HepG2 (cell line): ENCODE results near the gene MAGI1. TPM values are rescaled to one million over a fixed set of nuclear protein-coding genes. Genes with fewer than 3 reads are reported as not detected.

Experiments
- ATAC-seq: fragments of 200-7000 bp; cut with Tn5 transposase; 3 replicates; pipeline ENCODE4 v1.9.1; 2020; ENCODE audit warnings: mild to moderate bottlenecking, moderate library complexity
- BruUV-seq: library from RNA; stranded (reverse); fragments of 400-500 nt; replicated peaks from 2 replicates; lab custom pipeline; 2021; lab: Mats Ljungman, UMichigan
- CTCF ChIA-PET: fragments of 300-600 bp; formaldehyde crosslinking; extraction: SDS; loops from one replicate; lab custom pipeline; 2021; ENCODE audit warnings: low total read pairs, inconsistent platforms, low intra/inter-chr PET ratio; lab: Yijun Ruan, JAX
- POLR2A ChIA-PET: fragments of 350-600 bp; sonication (Branson Sonifier 250); formaldehyde crosslinking; loops from one replicate; lab custom pipeline; 2020; ENCODE audit warnings: antibody characterized with exemption, inconsistent platforms; lab: Yijun Ruan, JAX
- DNase-seq: peaks from one replicate; pipeline ENCODE4 v3.0.0-alpha.2; 2015; ENCODE audit warnings: low spot score
- FAIRE-seq: peaks from 3 replicates; lab custom pipeline; 2011; peaks lifted over from hg19 to GRCh38; lab: Jason Lieb, UNC
- H2AFZ ChIP-seq: one replicate; pipeline ENCODE4 v1.6.1; 2011; ENCODE audit warnings: low read length, inconsistent platforms
- H3K27ac ChIP-seq: fragments of 300-600 bp; 3 replicates; pipeline ENCODE4 v1.8.0; 2011; ENCODE audit warnings: mixed run types, mild to moderate bottlenecking, mixed read lengths, low read length, inconsistent platforms; ENCODE audit not compliant: insufficient read depth; ENCODE audit errors: extremely low read length
- H3K27me3 ChIP-seq, 2 experiments: fragments of 200-600 bp in 1 of 2; 2 replicates in 1 of 2; 3 replicates in 1 of 2; pipeline versions ENCODE4 v1.6.0 to v1.8.0; 2011; ENCODE audit warnings: low read length in 2 of 2, mild to moderate bottlenecking in 2 of 2, moderate library complexity in 2 of 2, inconsistent platforms in 1 of 2; ENCODE audit not compliant: insufficient read depth in 2 of 2, control insufficient read depth in 1 of 2
- H3K36me3 ChIP-seq, 2 experiments: fragments of 200-600 bp in 1 of 2; replicated peaks in 1 of 2; 2 replicates in 1 of 2; 3 replicates in 1 of 2; pipeline versions ENCODE4 v1.5.1 to v1.8.0; 2011; ENCODE audit warnings: low read length in 2 of 2, inconsistent platforms in 1 of 2; ENCODE audit not compliant: insufficient read depth in 2 of 2, control insufficient read depth in 1 of 2
- H3K4me1 ChIP-seq: 2 replicates; pipeline ENCODE4 v1.5.1; 2012; ENCODE audit warnings: low read length, inconsistent platforms; ENCODE audit not compliant: insufficient read depth
- H3K4me2 ChIP-seq: 2 replicates; pipeline ENCODE4 v1.6.0; 2011; ENCODE audit warnings: low read depth, low read length, inconsistent platforms
- H3K4me3 ChIP-seq, 3 experiments: fragments of 200-600 bp in 1 of 3; sonication (generic), shearing (Covaris generic) in 1 of 3; replicated peaks in 1 of 3; 2 replicates each; pipeline ENCODE4 v1.5.1; 2011 to 2016; ENCODE audit warnings: low read length in 3 of 3, inconsistent platforms in 2 of 3, low read depth in 2 of 3, mild to moderate bottlenecking in 2 of 3, control low read depth in 1 of 3, mixed read lengths in 1 of 3; ENCODE audit not compliant: insufficient read depth in 1 of 3
- H3K79me2 ChIP-seq: one replicate; pipeline ENCODE4 v1.6.1; 2011; ENCODE audit warnings: low read length, inconsistent platforms; ENCODE audit not compliant: insufficient read depth
- H3K9ac ChIP-seq: 2 replicates; pipeline ENCODE4 v1.6.0; 2011; ENCODE audit warnings: mild to moderate bottlenecking, low read depth, low read length, inconsistent platforms; ENCODE audit not compliant: insufficient read depth
- H3K9me3 ChIP-seq: 2 replicates; pipeline ENCODE4 v1.5.1; 2012; ENCODE audit warnings: mild to moderate bottlenecking, low read length
- H4K20me1 ChIP-seq: 2 replicates; pipeline ENCODE4 v1.6.0; 2011; ENCODE audit warnings: inconsistent platforms, mild to moderate bottlenecking, low read length, moderate library complexity; ENCODE audit not compliant: insufficient read depth
- ATRX ChIP-seq: sonication (generic); formaldehyde crosslinking; IDR thresholded peaks from 2 replicates; pipeline ENCODE4 v1.4.0; 2020; ENCODE audit warnings: missing genetic modification reagents, borderline replicate concordance
- EZH2 ChIP-seq: conservative IDR thresholded peaks from 2 replicates; pipeline ENCODE4 v1.6.1; 2012; ENCODE audit warnings: mild to moderate bottlenecking, low read depth, low read length, moderate library complexity
- HNF4G ChIP-seq, 2 experiments: sonication (generic) in 1 of 2; formaldehyde crosslinking in 1 of 2; IDR thresholded peaks; 2 replicates each; pipeline versions ENCODE4 v1.4.0 to v1.6.1; 2011 to 2020; ENCODE audit warnings: borderline replicate concordance in 2 of 2, low read depth in 2 of 2, mild to moderate bottlenecking in 2 of 2, low read length in 1 of 2, missing genetic modification reagents in 1 of 2, moderate library complexity in 1 of 2
- KLF13 ChIP-seq: sonication (generic); formaldehyde crosslinking; IDR thresholded peaks from 2 replicates; pipeline ENCODE4 v1.4.0; 2020; ENCODE audit warnings: mild to moderate bottlenecking, missing genetic modification reagents
- MTA1 ChIP-seq: sonication (generic); formaldehyde crosslinking; IDR thresholded peaks from 2 replicates; pipeline ENCODE4 v1.4.0; 2020; ENCODE audit warnings: missing genetic modification reagents, mild to moderate bottlenecking, borderline replicate concordance
- MXD4 ChIP-seq: IDR thresholded peaks from 2 replicates; pipeline ENCODE4 v1.6.1; 2016; ENCODE audit warnings: mild to moderate bottlenecking, missing biosample characterization, missing genetic modification reagents
- SRSF1 ChIP-seq: fragments of 200-400 bp; formaldehyde crosslinking; optimal IDR thresholded peaks from 2 replicates; pipeline ENCODE3; 2017; ENCODE audit warnings: mild to moderate bottlenecking, low read depth, low read length, moderate library complexity
- STAG1 ChIP-seq: sonication (generic); formaldehyde crosslinking; IDR thresholded peaks from 2 replicates; pipeline ENCODE4 v1.4.0; 2020; ENCODE audit warnings: missing genetic modification reagents
- ZBTB42 ChIP-seq: sonication (generic); formaldehyde crosslinking; IDR thresholded peaks from 2 replicates; pipeline ENCODE4 v1.5.0; 2020; ENCODE audit warnings: mild to moderate bottlenecking, missing genetic modification reagents
- ZBTB8A ChIP-seq: sonication (generic); formaldehyde crosslinking; IDR thresholded peaks from 2 replicates; pipeline ENCODE4 v1.4.0; 2020; ENCODE audit warnings: mild to moderate bottlenecking, low read depth, missing genetic modification reagents, borderline replicate concordance
- ZNF570 ChIP-seq: sonication (generic); formaldehyde crosslinking; IDR thresholded peaks from 2 replicates; pipeline ENCODE4 v1.4.0; 2020; ENCODE audit warnings: mild to moderate bottlenecking, missing genetic modification reagents, borderline replicate concordance
- WGBS: methylation state at CpG from one replicate; pipeline ENCODE4 v1.1.6; 2017; ENCODE audit warnings: low lambda C conversion rate; 5-methylcytosine and 5-hydroxymethylcytosine counted together
- in situ Hi-C: cut with HindIII; loops from 2 replicates; pipeline ENCODE4 v1.10.0; 2017; ENCODE audit warnings: low pct_unique_long_range_greater_than_20kb; ENCODE audit not compliant: extremely low pct_ligation_motif_present
- intact Hi-C: fragments of 100-400 bp; cut with micrococcal nuclease; formaldehyde crosslinking; loops from one replicate; pipeline ENCODE4 v1.10.0; 2022; ENCODE audit not compliant: unreplicated experiment
- polyA plus RNA-seq, 8 experiments: library from polyadenylated mRNA; depleted of rRNA in 3 of 8; stranded (reverse) in 7 of 8; unstranded in 1 of 8; fragments of >200 nt; fragmentation: Illumina TruSeq in 4 of 8; extraction: Trizol in 4 of 8; gene quantifications; 2 replicates each; pipeline versions ENCODE4 v1.2.1 to v1.2.3, GENCODE V29; 2011 to 2016; ENCODE audit warnings: low read depth in 4 of 8, missing spikeins in 1 of 8, mixed read lengths in 1 of 8; ENCODE audit not compliant: insufficient read depth in 1 of 8
- total RNA-seq, 5 experiments: library from RNA; depleted of rRNA; stranded (reverse); fragments of >200 nt; fragmentation: Illumina TruSeq; extraction: Trizol; gene quantifications; 2 replicates each; pipeline ENCODE4 v1.2.3, GENCODE V29; 2016; ENCODE audit warnings: low read depth in 1 of 5
- TF ChIP-seq, protein P1 (sequence below): sonication (generic); formaldehyde crosslinking; IDR thresholded peaks from 2 replicates; pipeline ENCODE4 v1.4.0; 2020; ENCODE audit warnings: mild to moderate bottlenecking, missing genetic modification reagents

The MAGI1 gene
- total and polyA plus RNA-seq, 2 of the 13 experiments (the other 11 are each of a cell fraction or from before 2014, with no cell fraction given): 22.2 to 26.0 TPM

DNA sequence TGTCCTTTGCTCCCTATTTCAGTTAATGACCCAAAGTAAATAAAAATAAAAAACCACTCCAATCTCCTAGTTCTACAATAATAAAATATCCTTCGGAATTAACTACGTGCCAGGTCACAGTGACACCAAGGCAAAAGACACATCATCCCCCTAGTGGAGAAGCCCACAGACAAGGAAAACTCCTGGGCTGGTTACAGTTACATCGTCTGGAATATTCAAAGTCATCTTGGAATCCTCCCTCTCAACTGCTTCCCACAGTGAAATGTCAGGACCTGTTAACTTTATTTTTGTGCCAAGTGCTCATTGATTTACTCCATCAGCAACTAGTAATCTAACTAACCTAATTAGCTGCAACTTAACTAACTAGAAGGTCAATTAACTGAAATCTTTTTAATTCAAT is 349.3 kb downstream of the MAGI1 start:
- Histone ChIP-seq H2AFZ (no peak overlapping the region), H4K20me1 (peaks cover 21% of the 10 kb centered on the region), H3K9me3 (no peaks in the 10 kb centered on the region), H3K9ac (no peak overlapping the region), H3K27ac (no peak overlapping the region), H3K79me2 (peaks cover 4% of the 10 kb centered on the region), H3K4me3 (no peak overlapping the region), H3K4me1 (peaks cover 17% of the 10 kb centered on the region; the same call in 1 of the 2 replicates), H3K4me2 (no peak overlapping the region)
- WGBS: 93% methylated on average over 3 of the region's 3 CpGs
- POLR2A ChIA-PET: no interaction called here
- no peak for TF ChIP-seq ZBTB8A
- no peak for TF ChIP-seq EZH2
- TF ChIP-seq KLF13 (CRISPR knock-in tag): no peak
- TF ChIP-seq ZBTB42 (CRISPR knock-in tag): no peak
- no peak for TF ChIP-seq ZNF570 (CRISPR knock-in tag)
- no peak for TF ChIP-seq MXD4 (CRISPR knock-in tag)
- TF ChIP-seq SRSF1: no peak
- no peak for TF ChIP-seq MTA1 (CRISPR knock-in tag)
- TF ChIP-seq STAG1 (CRISPR knock-in tag): no peak
- TF ChIP-seq ATRX (CRISPR knock-in tag): no peak
- TF ChIP-seq, protein P1, sequence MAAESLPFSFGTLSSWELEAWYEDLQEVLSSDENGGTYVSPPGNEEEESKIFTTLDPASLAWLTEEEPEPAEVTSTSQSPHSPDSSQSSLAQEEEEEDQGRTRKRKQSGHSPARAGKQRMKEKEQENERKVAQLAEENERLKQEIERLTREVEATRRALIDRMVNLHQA (CRISPR knock-in tag): no peak
- TF ChIP-seq HNF4G (IDR thresholded peaks at IDR 0.05; ENCODE audit: borderline replicate concordance, low read depth, low read length): no peak
- no peak for TF ChIP-seq HNF4G (CRISPR knock-in tag; IDR thresholded peaks at IDR 0.05; ENCODE audit: borderline replicate concordance, low read depth)
- TF ChIP-seq, all 625 proteins: peak for 0
- in situ Hi-C loops: no loop called here
- no peak for FAIRE-seq
- Histone ChIP-seq H3K27me3 (no peaks in the 10 kb centered on the region), H3K36me3 (0 out of 5 replicates have a peak, but pooled peaks cover 0 to 2% of the 10 kb centered on the region in 2 experiments)
- no peak for DNase-seq
- peak; percentile 42; the same call in 1 of the 3 replicates for ATAC-seq
- CTCF ChIA-PET: no interaction called here
- intact Hi-C loops: no loop called here
- no TSS peak for BruUV-seq
